Stimulated activated CD4-positive, alpha-beta T cell treated with anti-CD3 and anti-CD28 coated beads, TNF-alpha, amount 100 ng/mL, for 48 hours (primary cell): ENCODE data around the gene ANXA2R.
"Not testable (repeated sequence)": the region's sequence is repeated elsewhere in the genome, so short reads cannot be mapped to it uniquely, and the experiment has no call there.

Experiments used
- DNase-seq, 3 donors: peaks; one replicate each; pipeline ENCODE4 v3.0.0-alpha.2; 2020; ENCODE audit warnings: low read depth in 3 of 3

Gene ANXA2R

GRCh38 chr5:43036409-43036808 is 3.7 kb downstream of the ANXA2R start:
- no peak for DNase-seq

- DNase-seq, result no peak
These were observed 5.5 kb downstream of the ANXA2R start for GRCh38 chr5:43034591-43034968.

GRCh38 chr5:43033841-43034590 is 6.1 kb downstream of the ANXA2R start:
- no peak for DNase-seq

DNA sequence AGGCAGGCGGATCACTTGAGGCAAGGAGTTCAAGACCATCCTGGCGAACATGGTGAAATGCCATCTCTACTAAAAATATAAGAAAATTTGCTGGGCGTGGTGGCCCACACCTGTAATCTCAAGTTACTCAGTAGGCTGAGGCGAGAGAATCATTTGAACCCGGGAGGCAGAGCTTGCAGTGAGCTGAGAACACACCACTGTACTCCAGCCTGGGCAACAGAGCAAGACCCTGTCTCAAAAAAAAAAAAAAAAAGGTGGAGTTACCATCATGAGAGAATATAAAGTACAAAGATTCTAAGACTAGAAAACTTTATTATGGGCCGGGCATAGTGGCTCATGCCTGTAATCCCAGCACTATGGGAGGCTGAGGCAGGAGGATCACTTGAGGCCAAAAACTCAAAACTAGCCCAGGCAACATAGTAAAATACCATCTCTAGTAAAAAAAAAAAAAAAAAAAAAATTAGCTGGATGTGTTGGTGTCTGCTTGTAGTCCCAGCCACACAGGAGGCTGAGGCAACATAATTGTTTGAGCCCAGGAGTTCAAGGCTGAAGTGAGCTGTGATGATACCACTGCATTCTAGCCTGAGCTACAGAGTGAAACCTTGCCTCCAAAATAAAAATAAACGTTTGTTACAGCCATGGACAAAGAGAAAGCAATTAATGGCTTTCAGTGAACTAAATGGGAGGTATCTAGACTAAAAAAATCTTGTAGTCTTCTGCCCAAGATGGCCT is 12.9 kb downstream of the ANXA2R start:
- no peak for DNase-seq

- DNase-seq, result not testable (repeated sequence)
These were observed 14.8 kb downstream of the ANXA2R start for GRCh38 chr5:43025184-43025950.

GRCh38 chr5:43024217-43024616 is 15.9 kb downstream of the ANXA2R start:
- no peak for DNase-seq

DNA sequence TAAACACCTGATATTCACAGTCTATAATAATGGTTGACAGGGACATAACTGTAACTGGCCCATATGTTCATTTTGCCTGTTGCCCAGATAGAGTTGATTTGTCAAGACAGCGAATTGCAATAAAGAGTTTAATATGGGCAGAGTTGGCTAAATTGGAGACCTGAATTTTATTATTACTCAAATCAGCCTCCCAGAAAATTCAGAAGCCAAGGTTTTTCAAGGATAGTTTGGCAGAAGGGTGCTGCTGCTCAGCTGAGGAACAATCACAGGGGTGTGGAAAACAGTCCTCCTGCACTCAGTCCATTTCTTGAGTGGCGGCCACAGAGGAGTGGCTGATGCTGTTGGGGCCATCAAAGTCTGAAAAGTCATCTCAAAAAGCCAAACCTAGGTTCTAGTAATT is 19.0 kb downstream of the ANXA2R start:
- DNase-seq, result no peak

- DNase-seq, result no peak
These were observed 19.7 kb downstream of the ANXA2R start for GRCh38 chr5:43020399-43020746.

DNA sequence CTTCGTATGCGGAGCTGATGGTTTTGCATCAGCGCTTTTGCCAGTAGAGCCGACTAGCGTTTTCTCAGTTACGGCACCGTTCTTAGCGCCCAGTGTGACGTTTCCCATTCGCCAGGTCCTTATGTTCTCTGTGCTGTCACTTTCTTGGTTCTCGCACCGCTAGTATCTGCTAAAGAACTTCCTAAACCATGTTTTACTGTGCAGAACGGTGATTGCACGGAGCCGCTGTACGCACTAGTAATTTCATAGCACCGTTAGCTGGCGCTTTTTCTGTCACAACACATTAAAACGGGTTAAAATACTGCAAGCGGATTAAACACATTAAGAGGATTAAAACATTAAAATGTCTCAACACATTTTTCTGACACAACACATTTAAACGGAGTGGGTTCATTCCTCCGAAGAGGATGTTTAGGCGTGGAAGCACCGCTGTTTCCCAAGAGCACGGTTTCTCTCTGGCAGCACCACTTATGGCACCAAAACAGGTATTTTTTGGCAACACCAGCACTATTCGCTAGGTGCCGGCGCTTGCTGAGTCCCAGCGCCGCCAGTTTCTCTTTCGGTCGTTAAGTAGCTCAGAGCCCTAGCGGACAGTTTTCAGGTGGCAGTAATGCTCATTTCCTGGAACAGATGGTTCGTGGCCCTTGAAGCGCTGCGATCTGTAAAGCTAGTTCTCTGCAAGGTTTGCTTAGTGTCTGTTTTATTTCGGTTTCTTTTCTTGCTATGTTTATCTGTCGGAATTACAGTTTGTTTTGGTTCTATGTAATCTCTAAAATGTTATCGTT is 20.3 kb downstream of the ANXA2R start:
- DNase-seq, result peak in 1 of 3 donors; percentile 75

DNA sequence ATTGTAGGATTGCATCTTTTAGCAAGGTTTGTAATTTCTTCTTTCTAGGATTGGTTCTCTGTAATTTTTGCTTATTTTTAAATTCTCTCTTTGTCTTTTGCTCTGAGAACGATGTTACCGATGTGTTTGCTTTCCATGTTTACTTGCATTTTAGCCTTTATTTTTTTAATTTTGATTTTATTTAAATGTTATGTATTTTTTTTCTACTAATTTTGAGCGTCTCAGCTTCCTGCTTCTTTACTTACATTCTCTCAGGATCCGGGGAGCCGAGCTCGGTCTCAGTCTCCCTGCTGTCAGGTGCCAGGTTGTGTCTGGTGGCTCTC is 20.9 kb downstream of the ANXA2R start:
- no peak for DNase-seq

- no peak for DNase-seq
These were observed 22.7 kb downstream of the ANXA2R start for GRCh38 chr5:43017428-43017815.

- no peak for DNase-seq
These were observed 23.8 kb downstream of the ANXA2R start for GRCh38 chr5:43016217-43016779.

DNA sequence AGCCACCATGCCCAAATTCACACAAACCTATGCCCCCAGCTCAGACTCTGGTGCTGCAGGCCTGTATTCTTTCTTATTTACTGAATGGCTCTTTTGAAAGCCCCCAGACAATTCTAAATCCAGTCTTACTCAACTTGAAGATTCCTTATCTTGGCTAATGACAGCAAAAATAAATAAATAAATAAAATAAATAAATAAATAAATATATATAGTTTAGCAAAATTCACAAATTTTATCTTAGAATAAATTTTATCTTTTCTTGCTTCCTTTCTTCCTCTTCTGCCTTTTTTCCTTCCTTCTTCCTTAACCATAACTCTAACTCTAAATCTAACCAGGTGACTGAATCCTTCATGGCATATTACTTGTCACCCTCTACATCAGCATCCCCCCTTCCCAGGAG is 25.6 kb downstream of the ANXA2R start:
- DNase-seq, result no peak

DNA sequence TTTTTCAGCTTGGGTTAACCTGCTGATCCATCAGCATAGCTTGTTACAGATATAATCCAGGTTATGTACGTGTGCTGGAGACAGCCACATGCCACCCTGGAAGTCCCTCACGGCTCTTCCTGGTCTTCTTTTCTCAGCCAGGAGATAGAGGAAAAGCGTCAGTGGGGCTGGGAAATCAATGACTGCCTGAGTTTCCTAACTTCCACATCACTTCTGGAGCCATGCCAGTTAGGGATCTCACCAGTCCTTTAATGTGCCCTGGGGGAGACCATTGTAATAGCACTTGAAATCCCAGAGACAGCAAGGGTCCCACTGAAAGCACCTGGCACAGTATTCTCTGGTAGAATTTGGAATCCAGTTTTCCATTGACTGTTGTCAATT is 29.2 kb downstream of the ANXA2R start:
- no peak for DNase-seq

- DNase-seq, result peak; percentile 82 to 87 (median 86)
These were observed 31.6 kb downstream of the ANXA2R start for GRCh38 chr5:43008363-43009153.

DNA sequence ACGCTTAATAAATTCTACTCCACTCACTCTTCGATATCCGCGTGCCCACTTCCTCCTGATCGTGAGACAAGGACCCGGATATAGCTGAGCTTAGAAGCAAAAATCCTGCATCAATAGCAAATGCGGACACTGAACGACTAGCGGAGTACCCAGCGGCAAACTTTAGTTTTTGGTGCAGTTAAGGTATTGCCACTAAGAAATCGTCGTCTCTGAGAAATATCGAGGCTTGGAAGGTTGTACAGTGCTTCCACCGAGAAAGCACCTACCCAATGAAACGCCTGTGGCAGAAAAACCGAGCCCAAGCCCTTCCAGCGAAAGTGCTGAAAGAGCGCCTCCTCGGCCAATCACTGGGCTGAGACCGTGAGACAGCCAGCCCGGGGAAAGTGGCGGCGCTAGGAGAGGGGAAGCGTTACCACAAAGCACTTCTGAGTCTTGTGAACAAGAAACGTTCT is 32.2 kb downstream of the ANXA2R start:
- DNase-seq, result peak in 2 of 3 donors; percentile 73 to 77

- peak in 1 of 3 donors; percentile 61 for DNase-seq
These were observed 32.7 kb downstream of the ANXA2R start for GRCh38 chr5:43007246-43007910.

DNA sequence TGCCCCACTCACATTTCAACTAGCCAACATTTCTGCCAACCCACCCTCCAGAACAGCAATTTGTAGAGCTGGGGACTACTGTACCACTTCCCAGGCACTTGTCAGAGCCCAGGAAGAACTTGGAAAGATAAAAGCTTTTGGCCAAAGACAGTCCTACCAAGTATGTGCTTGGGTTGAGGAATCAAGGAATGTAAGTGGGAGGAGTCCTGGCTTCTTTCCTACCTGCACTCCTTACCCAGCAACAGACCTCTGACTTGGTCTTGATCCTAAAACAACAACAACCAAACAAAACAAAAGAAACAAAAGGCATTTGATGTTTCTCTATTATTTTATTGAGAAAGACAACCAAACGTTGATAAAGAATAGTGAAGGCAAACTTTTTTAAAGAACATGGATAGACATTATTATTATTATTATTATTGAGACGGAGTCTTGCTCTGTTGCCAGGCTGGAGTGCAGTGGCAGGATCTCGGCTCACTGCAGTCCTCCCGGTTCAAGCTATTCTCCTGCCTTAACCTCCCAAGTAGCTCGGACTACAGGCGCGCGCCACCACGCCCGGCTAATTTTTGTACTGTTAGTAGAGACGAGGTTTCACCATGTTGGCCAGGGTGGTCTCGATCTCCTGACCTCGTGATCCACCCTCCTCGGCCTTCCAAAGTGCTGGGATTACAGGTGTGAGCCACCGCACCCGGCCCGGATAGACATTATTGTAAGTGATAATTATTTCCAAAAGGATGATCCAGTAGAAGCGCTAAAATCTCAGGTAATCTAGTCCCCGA is 33.5 kb downstream of the ANXA2R start:
- no peak for DNase-seq

DNA sequence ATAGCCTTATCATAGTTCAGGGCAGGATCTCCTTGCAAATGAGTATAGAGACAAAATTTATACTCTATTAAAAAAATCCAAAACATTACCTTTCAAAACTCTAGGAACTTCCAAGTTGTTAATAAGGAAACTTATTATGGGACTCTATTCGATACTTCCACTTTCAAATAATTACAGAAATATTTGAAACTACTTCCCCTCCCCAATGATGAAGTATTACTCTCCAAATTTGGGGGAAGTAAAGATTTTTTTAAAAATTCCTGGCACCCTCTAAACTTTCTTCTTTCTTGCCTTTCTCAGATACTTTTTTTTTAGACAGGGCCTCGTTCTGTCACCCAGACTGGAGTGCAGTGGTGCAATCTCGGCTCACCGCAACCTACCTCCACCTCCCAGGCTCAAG is 35.1 kb downstream of the ANXA2R start:
- no peak for DNase-seq

- no peak for DNase-seq
These were observed 38.4 kb downstream of the ANXA2R start for GRCh38 chr5:43001748-43002147.
